Heart left ventricle (tissue), 16 donors: ENCODE results near the gene PHF20. TPM values are rescaled to one million over a fixed set of nuclear protein-coding genes. Genes with fewer than 3 reads are reported as not detected.
"Not testable (repeated sequence)": the region's sequence is repeated elsewhere in the genome, so short reads cannot be mapped to it uniquely, and the experiment has no call there.

ENCODE experiments used
- ATAC-seq, 4 donors: fragments of 200-7000 bp; cut with Tn5 transposase; one replicate each; pipeline ENCODE4 v1.9.1; 2020 to 2022; ENCODE audit warnings: moderate library complexity in 4 of 4, mild to moderate bottlenecking in 3 of 4, moderate number of reproducible peaks in 1 of 4
- DNase-seq, 5 donors: peaks; one replicate each; pipeline ENCODE4 v3.0.0-alpha.2; 2020
- H3K27ac ChIP-seq, 12 donors: fragments of 200-600 bp; sonication (generic) in 4 of 12; one replicate each; pipeline versions ENCODE4 v1.5.0 to v1.8.0; 2016 to 2022; ENCODE audit warnings: mild to moderate bottlenecking in 2 of 12
- H3K27me3 ChIP-seq, 9 donors: fragments of 200-600 bp; sonication (generic) in 2 of 9; one replicate each; pipeline versions ENCODE4 v1.5.1 to v1.8.0; 2016 to 2022; ENCODE audit warnings: mild to moderate bottlenecking in 3 of 9
- H3K36me3 ChIP-seq, 9 donors: fragments of 200-600 bp; sonication (generic) in 2 of 9; one replicate each; pipeline versions ENCODE4 v1.5.0 to v1.8.0; 2018 to 2022; ENCODE audit warnings: mild to moderate bottlenecking in 2 of 9
- H3K4me1 ChIP-seq, 12 donors: fragments of 200-600 bp; sonication (generic) in 4 of 12; one replicate each; pipeline versions ENCODE4 v1.5.0 to v1.8.0; 2016 to 2022; ENCODE audit warnings: mild to moderate bottlenecking in 3 of 12
- H3K4me3 ChIP-seq, 12 donors: fragments of 200-600 bp; sonication (generic) in 4 of 12; one replicate each; pipeline versions ENCODE4 v1.5.0 to v1.8.0; 2017 to 2022; ENCODE audit warnings: mild to moderate bottlenecking in 9 of 12, moderate library complexity in 4 of 12
- H3K9me3 ChIP-seq, 12 donors: fragments of 200-600 bp; sonication (generic) in 4 of 12; one replicate each; pipeline versions ENCODE4 v1.5.0 to v1.8.0; 2016 to 2022; ENCODE audit warnings: mild to moderate bottlenecking in 1 of 12
- CTCF ChIP-seq, 12 donors: fragments of 200-600 bp; sonication (generic) in 4 of 12; IDR thresholded peaks; one replicate each; pipeline versions ENCODE4 v1.5.0 to v1.8.0; 2018 to 2022; ENCODE audit warnings: antibody characterized with exemption in 12 of 12, mild to moderate bottlenecking in 5 of 12
- POLR2A ChIP-seq, 2 donors: fragments of 450-650 bp; IDR thresholded peaks; one replicate each; pipeline ENCODE4 v1.6.1; 2017; ENCODE audit warnings: antibody characterized with exemption in 2 of 2, mild to moderate bottlenecking in 2 of 2, moderate library complexity in 2 of 2
- WGBS, 4 donors: extraction: QIAGEN DNeasy Blood & Tissue Kit in 2 of 4; methylation state at CpG; one replicate each; pipeline versions ENCODE4 v1.1.5 to v1.1.7; 2013 to 2018; 5-methylcytosine and 5-hydroxymethylcytosine counted together
- intact Hi-C, 10 donors: fragments of 100-400 bp; cut with DNase I; formaldehyde crosslinking; loops; one replicate each; pipeline versions ENCODE4 v1.11.1 to v1.14.2; 2022
- polyA plus RNA-seq, 2 donors: library from polyadenylated mRNA; stranded (reverse); fragments of 200-250 nt; gene quantifications; one replicate each; pipeline ENCODE4 v1.2.3, GENCODE V29; 2013
- total RNA-seq, 9 donors: library from RNA; depleted of rRNA in 2 of 9; stranded (reverse); fragments of >200 nt in 2 of 9; fragmentation: NEBNext Ultra II Directional in 3 of 9; extraction: Animal tissue kit (Norgen Biotek cat#: 25700) in 3 of 9; gene quantifications; one replicate each; pipeline versions ENCODE4 v1.1.0 to v1.2.4, GENCODE V29; 2016 to 2023
- donor health status: ischemic (EF 13 %, LVEDD 7.1; RV severe dilation, severe dysfunction).
- donor health status: healthy with polysubstance abuse.
- donor health status: DM: no; HTN: yes; CAD: no.
- donor health status: DM: no; HTN: no; CAD: no.
- donor health status: ischemic (EF 25% LVEDD 6.9; RV normal size, moderate dysfunction).
- donor health status: ischemic (EF 25% LVEDD 5.7; RV mildly dilated, moderate dysfunction).
- donor health status: healthy.
- donor health status: DM: yes; HTN: yes; CAD: no.
- donor health status: ischemic (EF 35%, LVEDD 5.7; RV mildly dilated, moderate dysfunction).
- donor health status: nonischemic (EF 11% LVEDD 7.7; RV severe dilation, severe dysfunction).
- donor health status: DM: yes; HTN: yes; CAD: no.
- donor health status: PGD.
- donor health status: ischemic (EF 29% LVEDD 5.4; RV normal size, mild dysfunction).
- donor health status: nonischemic (EF 23%, LVEDD 6.1; RV moderate dilation, normal function).

Gene PHF20
- total and polyA plus RNA-seq, 11 donors = 25.8 to 48.9 (median 36.5) TPM

GRCh38 chr20:35878113-35878625 lies 106.4 kb downstream of the PHF20 start:
- H3K9me3 ChIP-seq = no peaks in the 10 kb centered on the region
- 85 to 95% (median 94%) methylated on average over 6 of the region's 6 CpGs for WGBS, 4 donors
- H3K4me1 ChIP-seq = peaks cover 0 to 17% (median 10%) of the 10 kb centered on the region in 12 donors
- intact Hi-C loops = no loop called here
- DNase-seq = no peak
- ATAC-seq = no peak
- H3K36me3 ChIP-seq = peaks cover 0 to 30% (median 4%) of the 10 kb centered on the region in 9 donors
- TF ChIP-seq CTCF (IDR thresholded peaks at IDR 0.05) (no peak), POLR2A (IDR thresholded peaks at IDR 0.05) (no peak)
- H3K27me3 ChIP-seq = no peaks in the 10 kb centered on the region
- no peak overlapping the region for H3K4me3 ChIP-seq
- H3K27ac ChIP-seq = no peak overlapping the region

GRCh38 chr20:35881676-35882075 lies 109.9 kb downstream of the PHF20 start:
- no peak overlapping the region for H3K4me3 ChIP-seq
- intact Hi-C loops = loop anchor here (5.0 to 10.0 kb wide), 12 partner anchors 137 to 417 kb away; partner anchors contain the start of genes NFS1 (in 2 of the 10), ROMO1 (in 2 of the 10) and RBM39 (in 1 of the 10)
- WGBS, 4 donors = 94 to 100% (median 98%) methylated on average over 1 of the region's 1 CpG
- TF ChIP-seq POLR2A (IDR thresholded peaks at IDR 0.05) (no peak), CTCF (IDR thresholded peaks at IDR 0.05) (no peak)
- no peaks in the 10 kb centered on the region for H3K9me3 ChIP-seq
- DNase-seq = no peak
- peaks cover 0 to 22% (median 4%) of the 10 kb centered on the region in 9 donors for H3K36me3 ChIP-seq
- peaks cover 0 to 18% (median 7%) of the 10 kb centered on the region in 12 donors for H3K4me1 ChIP-seq
- no peaks in the 10 kb centered on the region for H3K27me3 ChIP-seq
- H3K27ac ChIP-seq = no peak overlapping the region
- ATAC-seq = no peak

GRCh38 chr20:35882427-35883161 lies 110.8 kb downstream of the PHF20 start:
- DNase-seq = not testable (repeated sequence)

GRCh38 chr20:35883336-35883777 lies 111.5 kb downstream of the PHF20 start:
- no peaks in the 10 kb centered on the region for H3K27me3 ChIP-seq
- intact Hi-C loops = loop anchor here (5.0 to 10.0 kb wide), 12 partner anchors 139 to 419 kb away; partner anchors contain the start of genes NFS1 (in 2 of the 10), ROMO1 (in 2 of the 10) and RBM39 (in 1 of the 10)
- no peak for DNase-seq
- no peak for TF ChIP-seq CTCF (IDR thresholded peaks at IDR 0.05)
- TF ChIP-seq POLR2A (IDR thresholded peaks at IDR 0.05) = no peak
- peak overlapping the region in 8 of 12 donors; percentile 3 to 78 (median 53) for H3K27ac ChIP-seq
- peaks cover 0 to 25% (median 9%) of the 10 kb centered on the region in 12 donors for H3K4me1 ChIP-seq
- H3K4me3 ChIP-seq = no peak overlapping the region
- H3K9me3 ChIP-seq = no peaks in the 10 kb centered on the region
- H3K36me3 ChIP-seq = peaks cover 0 to 23% (median 1%) of the 10 kb centered on the region in 9 donors
- no peak for ATAC-seq
- WGBS, 4 donors = 85 to 91% (median 88%) methylated on average over 6 of the region's 6 CpGs

More at GRCh38 chr20:35882427-35883161, 110.8 kb downstream of the PHF20 start:
- intact Hi-C loops = loop anchor here (5.0 to 10.0 kb wide), 12 partner anchors 138 to 418 kb away; partner anchors contain the start of genes NFS1 (in 2 of the 10), ROMO1 (in 2 of the 10) and RBM39 (in 1 of the 10)
- Histone ChIP-seq H3K36me3 (peaks cover 0 to 27% (median 4%) of the 10 kb centered on the region in 9 donors), H3K27ac (peak overlapping the region in 1 of 12 donors; percentile 78), H3K4me1 (peaks cover 0 to 25% (median 9%) of the 10 kb centered on the region in 12 donors)
- WGBS, 4 donors = 91 to 94% (median 94%) methylated on average over 9 of the region's 9 CpGs
- not testable (repeated sequence) for H3K27me3 ChIP-seq, H3K4me3 ChIP-seq, H3K9me3 ChIP-seq, ATAC-seq
